Fibroblast of mammary gland (primary cell): ENCODE measurements around the gene STK25.

Experiments
- DNase-seq: peaks from one replicate; pipeline ENCODE4 v3.0.0-alpha.2; 2010; ENCODE audit warnings: low read depth
- H3K4me3 ChIP-seq: 2 replicates; pipeline ENCODE4 v1.5.1; 2011; ENCODE audit warnings: low read depth, mild to moderate bottlenecking, low read length, moderate library complexity; ENCODE audit not compliant: control insufficient read depth
- TF ChIP-seq, protein P1 (sequence below): conservative IDR thresholded peaks from 2 replicates; pipeline ENCODE4 v1.5.1; 2011; ENCODE audit warnings: low read depth, low read length, inconsistent platforms; ENCODE audit not compliant: control insufficient read depth, insufficient read depth

Gene STK25

DNA sequence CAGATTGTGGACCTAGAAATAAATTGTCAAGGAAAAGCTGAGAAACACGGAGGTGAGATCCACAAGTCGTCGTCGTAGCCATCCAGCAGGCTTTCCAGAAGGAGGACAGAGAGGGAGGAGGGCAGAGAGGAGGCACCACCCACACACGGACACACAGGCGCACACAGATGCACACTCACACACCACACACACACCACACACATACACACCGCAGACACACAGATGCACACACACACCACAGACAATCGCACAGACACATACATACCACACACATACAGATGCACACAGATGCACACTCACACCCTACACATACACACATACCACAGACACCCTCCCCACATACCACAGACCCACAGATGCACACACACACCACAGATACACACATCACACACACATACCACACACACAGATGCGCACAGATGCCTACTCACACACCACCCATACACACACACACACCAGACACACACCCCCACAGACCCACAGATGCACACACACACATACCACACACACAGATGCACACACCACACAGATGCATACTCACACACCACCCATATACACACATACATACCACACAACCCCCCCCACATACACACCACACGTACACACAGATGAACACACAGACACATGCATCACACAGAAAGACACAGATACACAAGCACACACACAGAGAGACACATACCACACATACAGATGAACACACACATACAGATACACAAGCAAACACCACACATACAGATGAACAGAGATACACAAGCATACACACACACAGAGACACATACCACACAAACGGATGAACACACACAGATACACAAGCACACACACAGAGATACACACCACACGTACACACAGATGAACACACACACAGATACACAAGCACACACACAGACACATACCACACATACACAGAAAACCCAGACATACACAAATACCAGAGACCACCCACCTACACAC is 37.4 kb upstream of the STK25 start:
- TF ChIP-seq, protein P1, sequence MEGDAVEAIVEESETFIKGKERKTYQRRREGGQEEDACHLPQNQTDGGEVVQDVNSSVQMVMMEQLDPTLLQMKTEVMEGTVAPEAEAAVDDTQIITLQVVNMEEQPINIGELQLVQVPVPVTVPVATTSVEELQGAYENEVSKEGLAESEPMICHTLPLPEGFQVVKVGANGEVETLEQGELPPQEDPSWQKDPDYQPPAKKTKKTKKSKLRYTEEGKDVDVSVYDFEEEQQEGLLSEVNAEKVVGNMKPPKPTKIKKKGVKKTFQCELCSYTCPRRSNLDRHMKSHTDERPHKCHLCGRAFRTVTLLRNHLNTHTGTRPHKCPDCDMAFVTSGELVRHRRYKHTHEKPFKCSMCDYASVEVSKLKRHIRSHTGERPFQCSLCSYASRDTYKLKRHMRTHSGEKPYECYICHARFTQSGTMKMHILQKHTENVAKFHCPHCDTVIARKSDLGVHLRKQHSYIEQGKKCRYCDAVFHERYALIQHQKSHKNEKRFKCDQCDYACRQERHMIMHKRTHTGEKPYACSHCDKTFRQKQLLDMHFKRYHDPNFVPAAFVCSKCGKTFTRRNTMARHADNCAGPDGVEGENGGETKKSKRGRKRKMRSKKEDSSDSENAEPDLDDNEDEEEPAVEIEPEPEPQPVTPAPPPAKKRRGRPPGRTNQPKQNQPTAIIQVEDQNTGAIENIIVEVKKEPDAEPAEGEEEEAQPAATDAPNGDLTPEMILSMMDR: no peak
- no peak overlapping the region for H3K4me3 ChIP-seq
- no peak for DNase-seq

DNA sequence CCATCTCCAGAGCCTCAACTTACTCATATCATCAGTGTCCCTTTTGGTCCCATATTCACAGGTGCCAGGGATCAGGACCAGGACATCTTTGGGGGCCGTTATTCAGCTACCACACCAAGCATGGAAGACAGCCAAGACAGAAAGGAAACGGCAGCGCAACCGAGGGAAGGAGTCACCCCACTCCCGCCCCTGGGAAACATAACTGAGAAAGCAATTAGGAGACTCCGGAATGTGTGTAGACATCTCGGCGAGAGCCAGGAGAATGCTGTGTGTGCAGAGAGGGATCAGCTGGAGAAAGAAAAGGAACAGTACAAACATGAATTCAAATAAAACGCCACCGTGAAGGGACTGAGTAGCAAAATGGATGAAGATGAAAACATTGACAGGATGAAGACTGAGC is 36.7 kb upstream of the STK25 start:
- peak; percentile 14 for DNase-seq
- TF ChIP-seq, protein P1: no peak

DNA sequence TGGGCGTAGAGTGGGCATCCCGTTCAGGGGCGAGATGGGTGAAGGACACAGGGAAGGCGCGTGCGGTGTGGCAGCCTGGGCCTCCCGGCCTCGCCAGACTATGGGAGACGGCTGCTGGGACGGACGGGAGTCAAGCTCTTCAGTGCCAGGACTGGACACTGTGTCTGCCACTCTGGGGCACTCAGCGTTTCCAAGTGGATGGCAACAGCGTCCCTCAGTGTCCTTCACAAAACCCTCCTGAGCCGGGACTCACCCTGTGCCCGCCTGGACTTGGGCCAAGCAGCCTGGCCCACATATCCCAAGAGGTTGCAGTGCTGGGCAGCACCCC is 33.9 kb upstream of the STK25 start:
- TF ChIP-seq, protein P1: no peak
- DNase-seq: no peak
- no peak overlapping the region for H3K4me3 ChIP-seq

More for the DNA sequence above, 36.7 kb upstream of the STK25 start:
- H3K4me3 ChIP-seq: no peak overlapping the region

DNA sequence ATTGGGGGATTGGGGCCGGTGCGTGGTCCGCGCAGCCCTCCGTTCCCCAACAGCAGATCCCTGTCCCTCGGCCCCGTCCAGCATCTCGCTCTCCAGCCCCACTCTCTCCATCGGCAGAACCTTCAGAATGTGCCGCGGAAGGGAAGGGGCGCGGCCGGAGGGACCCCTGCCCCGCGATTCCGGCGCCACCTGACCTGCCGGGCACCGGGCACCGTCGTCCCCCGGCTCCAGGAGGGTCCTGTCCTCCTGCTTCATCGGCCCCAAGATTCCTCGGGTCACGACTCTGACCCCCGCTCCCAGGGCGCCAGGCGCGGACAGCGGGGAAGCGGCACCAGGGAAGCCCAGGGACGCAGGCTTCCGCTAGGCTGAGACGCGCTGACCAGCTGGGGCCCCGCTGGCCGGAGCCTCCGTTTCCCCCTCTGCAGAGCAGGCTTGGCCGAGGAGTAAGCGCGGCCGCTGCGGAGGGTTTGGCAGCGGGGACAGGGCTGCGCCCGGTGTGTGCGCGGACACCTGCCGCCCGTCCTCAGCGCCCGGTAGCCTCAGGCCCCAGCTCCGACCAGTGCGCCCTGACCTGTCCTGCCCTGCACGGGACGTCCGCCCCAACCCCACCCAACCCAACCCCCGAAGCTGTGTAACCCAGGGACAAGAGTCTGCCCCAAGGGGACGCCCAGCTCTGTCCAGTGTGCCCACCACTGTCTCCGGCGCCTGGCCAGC is 33.3 kb upstream of the STK25 start:
- no peak overlapping the region for H3K4me3 ChIP-seq
- TF ChIP-seq, protein P1: no peak
- no peak for DNase-seq

DNA sequence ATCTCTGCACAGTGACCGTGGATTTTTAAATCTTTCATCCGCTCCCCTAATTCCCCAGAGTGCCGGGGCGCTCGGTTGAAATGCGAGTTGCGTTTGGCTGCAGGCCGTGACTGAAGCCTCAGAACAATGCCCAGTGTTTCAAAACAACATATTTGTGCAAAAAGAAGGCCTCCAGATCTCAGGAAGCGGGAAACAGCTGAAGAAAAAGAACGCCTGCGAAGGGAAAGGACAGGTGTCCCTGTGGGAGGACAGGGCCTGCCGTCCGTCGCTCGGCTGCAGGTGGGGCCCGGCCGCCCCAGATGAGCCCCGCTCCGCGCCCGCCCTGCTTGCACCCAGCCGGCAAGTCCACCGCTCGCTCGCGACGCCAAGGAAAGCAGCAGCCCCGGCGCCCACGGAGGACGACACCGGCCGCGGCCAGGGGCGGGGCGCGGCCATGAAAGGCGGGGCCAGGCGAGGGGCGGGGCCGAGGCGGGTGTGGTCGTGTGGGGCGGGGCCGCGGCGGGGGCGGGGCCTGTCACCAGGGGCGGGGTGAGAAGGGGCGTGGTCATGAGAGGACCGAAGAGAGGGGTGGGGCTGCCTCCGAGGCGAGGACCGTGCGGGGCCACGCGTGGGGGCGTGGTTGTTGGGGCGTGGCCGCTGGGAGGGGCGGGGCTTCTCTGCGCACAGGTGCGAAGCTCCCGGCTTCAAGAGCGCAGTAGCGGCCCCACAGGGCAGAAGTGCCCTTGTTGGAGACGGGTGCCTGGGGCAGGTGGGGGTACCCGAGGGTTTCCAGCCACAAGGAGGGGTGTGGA is 32.6 kb upstream of the STK25 start:
- DNase-seq: peak; percentile 39
- H3K4me3 ChIP-seq: peak overlapping the region; percentile 31
- TF ChIP-seq, protein P1: no peak

DNA sequence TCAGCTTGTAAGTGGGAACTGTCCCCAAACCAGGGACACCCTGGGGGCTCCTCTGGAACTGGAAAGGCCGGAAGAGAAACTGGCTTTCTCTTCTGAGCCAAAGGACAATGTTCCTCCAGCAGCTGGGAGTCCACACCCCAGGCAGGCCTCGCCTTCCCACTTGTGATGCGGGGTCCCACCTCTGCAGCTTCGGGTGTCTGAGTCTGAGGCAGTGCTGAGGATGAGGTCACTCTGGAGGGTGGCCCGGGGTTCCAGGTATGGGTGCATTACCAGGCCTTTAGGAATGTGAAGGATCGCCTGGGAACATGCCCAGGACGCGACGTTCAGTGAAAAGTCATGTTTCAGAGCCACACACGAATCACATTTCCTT is 32.0 kb upstream of the STK25 start:
- DNase-seq: no peak
- TF ChIP-seq, protein P1: no peak
- H3K4me3 ChIP-seq: no peak overlapping the region
